OCI-LY1 (cell line): Measurements from ENCODE around the gene NOL4.

ENCODE experiments used
- EZH2 ChIP-seq: fragments of 200-600 bp; sonication (generic), shearing (Covaris generic); IDR thresholded peaks from 2 replicates; pipeline ENCODE4 v1.8.0; 2017; ENCODE audit warnings: borderline replicate concordance, mixed run types, mild to moderate bottlenecking, antibody characterized with exemption, low read length, moderate library complexity, mixed read lengths
- TF ChIP-seq, protein P1 (sequence below): fragments of 200-600 bp; sonication (generic), shearing (Covaris generic); IDR thresholded peaks from 2 replicates; pipeline ENCODE4 v1.5.1; 2017; ENCODE audit warnings: mild to moderate bottlenecking, antibody characterized with exemption, low read length, moderate library complexity, mixed read lengths

DNA sequence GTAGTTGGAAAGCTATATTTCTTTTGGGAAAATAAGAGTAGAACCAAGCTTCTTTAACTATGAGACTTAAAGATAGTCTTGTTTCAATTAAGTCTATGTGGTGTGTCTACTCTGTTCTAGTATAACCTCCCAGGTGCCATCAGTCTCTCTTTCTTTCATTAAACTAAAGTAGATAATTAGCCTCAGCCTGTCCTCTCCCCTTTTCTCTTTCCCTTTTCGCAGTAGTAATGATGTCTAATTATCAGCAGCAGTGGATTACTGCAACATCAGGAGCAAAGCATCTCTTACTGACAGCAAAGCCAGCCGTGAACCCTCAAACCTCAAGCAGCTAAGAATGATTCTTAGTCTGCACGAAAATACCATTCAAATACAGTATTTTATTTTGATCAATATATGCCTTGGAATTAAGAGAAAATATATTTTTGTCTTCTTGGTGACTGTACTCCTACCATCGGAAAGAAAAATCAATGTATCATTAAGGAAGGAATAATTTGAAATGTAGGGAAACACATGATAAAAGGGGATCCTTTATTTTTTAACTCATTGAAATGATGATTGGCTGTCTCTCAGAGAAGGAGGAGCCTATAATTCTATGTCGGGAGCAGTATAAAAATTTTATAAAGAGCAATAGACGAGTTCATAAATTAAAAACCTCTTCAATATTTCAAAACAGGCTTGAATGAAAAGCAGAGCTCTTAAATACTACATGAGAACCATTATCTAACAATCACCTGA is 4.5 kb downstream of the NOL4 start:
- TF ChIP-seq, protein P1, sequence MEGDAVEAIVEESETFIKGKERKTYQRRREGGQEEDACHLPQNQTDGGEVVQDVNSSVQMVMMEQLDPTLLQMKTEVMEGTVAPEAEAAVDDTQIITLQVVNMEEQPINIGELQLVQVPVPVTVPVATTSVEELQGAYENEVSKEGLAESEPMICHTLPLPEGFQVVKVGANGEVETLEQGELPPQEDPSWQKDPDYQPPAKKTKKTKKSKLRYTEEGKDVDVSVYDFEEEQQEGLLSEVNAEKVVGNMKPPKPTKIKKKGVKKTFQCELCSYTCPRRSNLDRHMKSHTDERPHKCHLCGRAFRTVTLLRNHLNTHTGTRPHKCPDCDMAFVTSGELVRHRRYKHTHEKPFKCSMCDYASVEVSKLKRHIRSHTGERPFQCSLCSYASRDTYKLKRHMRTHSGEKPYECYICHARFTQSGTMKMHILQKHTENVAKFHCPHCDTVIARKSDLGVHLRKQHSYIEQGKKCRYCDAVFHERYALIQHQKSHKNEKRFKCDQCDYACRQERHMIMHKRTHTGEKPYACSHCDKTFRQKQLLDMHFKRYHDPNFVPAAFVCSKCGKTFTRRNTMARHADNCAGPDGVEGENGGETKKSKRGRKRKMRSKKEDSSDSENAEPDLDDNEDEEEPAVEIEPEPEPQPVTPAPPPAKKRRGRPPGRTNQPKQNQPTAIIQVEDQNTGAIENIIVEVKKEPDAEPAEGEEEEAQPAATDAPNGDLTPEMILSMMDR: no peak
- TF ChIP-seq EZH2: no peak
